Mesenchymal stem cell (in vitro differentiated cells and primary cell): ENCODE measurements around the gene TRAPPC10. TPM values are rescaled to one million over a fixed set of nuclear protein-coding genes. Genes with fewer than 3 reads are reported as not detected.
A peak's percentile ranks its signal among the peaks of the same experiment; 100 is the strongest.

ENCODE experiments used
- DNase-seq: peaks from one replicate; pipeline ENCODE4 v3.0.0-alpha.2; 2013
- H2AFZ ChIP-seq: one replicate; pipeline ENCODE4 v1.6.1; 2013; ENCODE audit warnings: low read depth, mild to moderate bottlenecking, control low read depth, inconsistent platforms, low read length, moderate library complexity
- H2AK5ac ChIP-seq: 2 replicates; pipeline ENCODE4 v1.6.1; 2013; ENCODE audit warnings: low read length, moderate library complexity, mild to moderate bottlenecking, inconsistent platforms; ENCODE audit not compliant: severe bottlenecking
- H2BK120ac ChIP-seq: one replicate; pipeline ENCODE4 v1.6.1; 2013; ENCODE audit warnings: low read depth, mild to moderate bottlenecking, inconsistent platforms, low read length, moderate library complexity
- H2BK12ac ChIP-seq, 2 experiments: one replicate each; pipeline ENCODE4 v1.6.1; 2013; ENCODE audit warnings: inconsistent platforms in 2 of 2, low read length in 2 of 2, mild to moderate bottlenecking in 2 of 2, moderate library complexity in 2 of 2, control low read depth in 1 of 2
- H2BK15ac ChIP-seq: one replicate; pipeline ENCODE4 v1.6.1; 2013; ENCODE audit warnings: mild to moderate bottlenecking, low read depth, inconsistent platforms; ENCODE audit not compliant: poor library complexity, severe bottlenecking
- H2BK5ac ChIP-seq: 2 replicates; pipeline ENCODE4 v1.6.1; 2013; ENCODE audit warnings: low read depth, mild to moderate bottlenecking, low read length, control low read depth, inconsistent platforms; ENCODE audit not compliant: poor library complexity, severe bottlenecking
- H3K14ac ChIP-seq, 2 experiments: one replicate each; pipeline ENCODE4 v1.6.1; 2013; ENCODE audit warnings: inconsistent platforms in 2 of 2, low read length in 2 of 2, control low read depth in 1 of 2, mild to moderate bottlenecking in 1 of 2, moderate library complexity in 1 of 2
- H3K18ac ChIP-seq, 2 experiments: one replicate each; pipeline ENCODE4 v1.6.1; 2013; ENCODE audit warnings: inconsistent platforms in 2 of 2, low read length in 2 of 2, control low read depth in 1 of 2, low read depth in 1 of 2, mild to moderate bottlenecking in 1 of 2
- H3K23ac ChIP-seq, 2 experiments: one replicate each; pipeline ENCODE4 v1.6.1; 2013; ENCODE audit warnings: inconsistent platforms in 2 of 2, low read length in 2 of 2, mild to moderate bottlenecking in 2 of 2, moderate library complexity in 2 of 2, control low read depth in 1 of 2
- H3K27ac ChIP-seq: 2 replicates; pipeline ENCODE4 v1.5.1; 2013; ENCODE audit warnings: mild to moderate bottlenecking, moderate library complexity, low read length, control low read depth, inconsistent platforms; ENCODE audit not compliant: poor library complexity, severe bottlenecking
- H3K27me3 ChIP-seq, 2 experiments: 2 replicates each; pipeline versions ENCODE4 v1.6.1 to v1.7.0; 2013; ENCODE audit warnings: low read length in 2 of 2, mild to moderate bottlenecking in 2 of 2, moderate library complexity in 2 of 2, control low read depth in 1 of 2, inconsistent platforms in 1 of 2; ENCODE audit not compliant: control insufficient read depth in 1 of 2, insufficient read depth in 1 of 2
- H3K36me3 ChIP-seq, 2 experiments: 2 replicates each; pipeline versions ENCODE4 v1.6.1 to v1.7.0; 2013; ENCODE audit warnings: low read length in 2 of 2, control low read depth in 1 of 2, inconsistent platforms in 1 of 2, low read depth in 1 of 2, mild to moderate bottlenecking in 1 of 2; ENCODE audit not compliant: insufficient read depth in 2 of 2, control insufficient read depth in 1 of 2
- H3K4ac ChIP-seq, 2 experiments: one replicate each; pipeline ENCODE4 v1.6.1; 2013; ENCODE audit warnings: inconsistent platforms in 2 of 2, low read length in 2 of 2, mild to moderate bottlenecking in 2 of 2, moderate library complexity in 2 of 2, control low read depth in 1 of 2, low read depth in 1 of 2
- H3K4me1 ChIP-seq: 2 replicates; pipeline ENCODE4 v1.6.1; 2013; ENCODE audit warnings: low read depth, low read length, control low read depth; ENCODE audit not compliant: control insufficient read depth, insufficient read depth
- H3K4me2 ChIP-seq: 2 replicates; pipeline ENCODE4 v1.6.1; 2013; ENCODE audit warnings: low read length, mild to moderate bottlenecking, inconsistent platforms; ENCODE audit not compliant: poor library complexity, severe bottlenecking
- H3K4me3 ChIP-seq, 2 experiments: 2 replicates each; pipeline versions ENCODE4 v1.5.1 to v1.7.0; 2013; ENCODE audit warnings: low read length in 2 of 2, mild to moderate bottlenecking in 2 of 2, control low read depth in 1 of 2, low read depth in 1 of 2; ENCODE audit not compliant: insufficient read depth in 1 of 2
- H3K79me1 ChIP-seq: replicated peaks from 2 replicates; pipeline ENCODE4 v1.6.1; 2013; ENCODE audit warnings: mild to moderate bottlenecking, control low read depth, low read length, inconsistent platforms; ENCODE audit not compliant: poor library complexity, severe bottlenecking
- H3K9ac ChIP-seq: 2 replicates; pipeline ENCODE4 v1.7.0; 2013; ENCODE audit warnings: mild to moderate bottlenecking, low read length, moderate library complexity
- H3K9me3 ChIP-seq: 2 replicates; pipeline ENCODE4 v1.7.0; 2013; ENCODE audit warnings: mild to moderate bottlenecking, low read length; ENCODE audit not compliant: control insufficient read depth
- H4K8ac ChIP-seq: one replicate; pipeline ENCODE4 v1.6.1; 2013; ENCODE audit warnings: inconsistent platforms, mild to moderate bottlenecking, low read length, moderate library complexity
- H4K91ac ChIP-seq: one replicate; pipeline ENCODE4 v1.6.1; 2013; ENCODE audit warnings: mild to moderate bottlenecking, low read length, inconsistent platforms
- WGBS: methylation state at CpG from one replicate; pipeline ENCODE4 v1.1.7; 2013; ENCODE audit warnings: mixed read lengths; 5-methylcytosine and 5-hydroxymethylcytosine counted together
- polyA plus RNA-seq, 2 experiments: library from polyadenylated mRNA; stranded (reverse); fragments of 200-250 nt; gene quantifications; one replicate each; pipeline ENCODE4 v1.2.3, GENCODE V29; 2013

TRAPPC10 gene
- polyA plus RNA-seq (2013, experiment 1 of 2): 17.2 TPM
- polyA plus RNA-seq (2013, experiment 2 of 2): 17.3 TPM

- H4K8ac ChIP-seq: peak within 1 kb of the TSS; percentile 97
- H2BK15ac ChIP-seq: peak within 1 kb of the TSS; percentile 60
- peak within 1 kb of the TSS; percentile 82 to 94 for H3K4me3 ChIP-seq
- H2AFZ ChIP-seq: peak within 1 kb of the TSS; percentile 66
- peak within 1 kb of the TSS; percentile 43 to 87 for H3K23ac ChIP-seq
- peak within 1 kb of the TSS in 1 of 2 experiments; percentile 10 for H2BK12ac ChIP-seq
- H2BK5ac ChIP-seq: peak within 1 kb of the TSS; percentile 89
- no peaks in the 10 kb centered on the region for H3K27me3 ChIP-seq
- peak within 1 kb of the TSS; percentile 93 for H3K27ac ChIP-seq
- peak within 1 kb of the TSS; percentile 93 for H3K4me2 ChIP-seq
- H3K79me1 ChIP-seq: no peaks in the 10 kb centered on the region
- peak within 1 kb of the TSS; percentile 90 to 91 for H3K14ac ChIP-seq
- no peaks in the 10 kb centered on the region for H3K9me3 ChIP-seq
- H4K91ac ChIP-seq: peak within 1 kb of the TSS; percentile 83
- WGBS: under 1% methylated on average over 80 of the region's 107 CpGs
- peak within 1 kb of the TSS; percentile 94 for H3K9ac ChIP-seq
- DNase-seq: peak; percentile 88
- peak within 1 kb of the TSS; percentile 68 for H2AK5ac ChIP-seq
- peak within 1 kb of the TSS; percentile 83 to 95 for H3K4ac ChIP-seq
- peak within 1 kb of the TSS; percentile 88 to 95 for H3K18ac ChIP-seq
- no peaks in the 10 kb centered on the region for H3K36me3 ChIP-seq
- peaks cover 16% of the 10 kb centered on the region for H3K4me1 ChIP-seq
- peak within 1 kb of the TSS; percentile 74 for H2BK120ac ChIP-seq
These were observed at the start of gene TRAPPC10 for GRCh38 chr21:44011579-44012473. Gene TRAPPC10, plus strand, starts transcription at chr21:44012309. Its CDS starts 185 bp downstream, at chr21:44012494.

GRCh38 chr21:43965911-43966585 is 46.1 kb upstream of the TRAPPC10 start:
- Histone ChIP-seq H3K4me2 (no peak overlapping the region), H3K9me3 (no peaks in the 10 kb centered on the region)

GRCh38 chr21:43966946-43967512 is 45.1 kb upstream of the TRAPPC10 start:
- Histone ChIP-seq H3K79me1 (peaks cover 17% of the 10 kb centered on the region), H3K36me3 (peaks cover 33 to 56% of the 10 kb centered on the region in 2 experiments), H3K4ac (no peak overlapping the region), H4K91ac (no peak overlapping the region), H2AK5ac (no peak overlapping the region), H2BK5ac (no peak overlapping the region), H2BK12ac (no peak overlapping the region), H3K9me3 (no peaks in the 10 kb centered on the region), H3K4me3 (no peak overlapping the region), H3K4me2 (no peak overlapping the region), H2AFZ (no peak overlapping the region), H3K18ac (no peak overlapping the region), H3K27me3 (no peaks in the 10 kb centered on the region), H4K8ac (no peak overlapping the region), H2BK15ac (no peak overlapping the region), H3K14ac (no peak overlapping the region), H3K27ac (no peak overlapping the region), H2BK120ac (no peak overlapping the region), H3K9ac (no peak overlapping the region), H3K4me1 (peaks cover 5% of the 10 kb centered on the region), H3K23ac (no peak overlapping the region)
- DNase-seq: no peak
- 87% methylated on average over 18 of the region's 18 CpGs for WGBS

More at GRCh38 chr21:43965911-43966585, 46.1 kb upstream of the TRAPPC10 start:
- Histone ChIP-seq H3K36me3 (peaks cover 31 to 52% of the 10 kb centered on the region in 2 experiments), H3K18ac (no peak overlapping the region), H3K23ac (no peak overlapping the region), H2BK5ac (no peak overlapping the region), H3K14ac (no peak overlapping the region), H2BK15ac (no peak overlapping the region), H4K91ac (no peak overlapping the region), H2BK12ac (peak overlapping the region in 1 of 2 experiments; percentile 25), H3K27me3 (no peaks in the 10 kb centered on the region), H3K4ac (no peak overlapping the region), H3K27ac (no peak overlapping the region), H4K8ac (no peak overlapping the region), H3K9ac (no peak overlapping the region), H2AFZ (no peak overlapping the region), H2AK5ac (no peak overlapping the region), H3K4me3 (no peak overlapping the region), H3K4me1 (no peaks in the 10 kb centered on the region), H3K79me1 (peaks cover 17% of the 10 kb centered on the region), H2BK120ac (no peak overlapping the region)
- WGBS: 94% methylated on average over 17 of the region's 17 CpGs
- no peak for DNase-seq
